NCI-H2029 treated with DMSO at 0.1 percent for 48 hours (cell line): ENCODE data around the gene NINJ2.

Experiments used
- DNase-seq: peaks from one replicate; lab custom pipeline; 2025; lab: John Stamatoyannopoulos, UW

Gene NINJ2

GRCh38 chr12:569091-569676 is 94.1 kb downstream of the NINJ2 start:
- no peak for DNase-seq

- no peak for DNase-seq
These were observed 94.8 kb downstream of the NINJ2 start for GRCh38 chr12:568486-568885.

GRCh38 chr12:565589-566105 is 97.6 kb downstream of the NINJ2 start:
- no peak for DNase-seq

- no peak for DNase-seq
These were observed 98.1 kb downstream of the NINJ2 start for GRCh38 chr12:565161-565560.

GRCh38 chr12:563787-564298 is 99.4 kb downstream of the NINJ2 start:
- DNase-seq = no peak

- no peak for DNase-seq
These were observed 99.9 kb downstream of the NINJ2 start for GRCh38 chr12:563250-563781.

- no peak for DNase-seq
These were observed 100.6 kb downstream of the NINJ2 start for GRCh38 chr12:562634-563033.

- no peak for DNase-seq
These were observed 101.2 kb downstream of the NINJ2 start for GRCh38 chr12:561908-562593.

GRCh38 chr12:561391-561705 is 101.9 kb downstream of the NINJ2 start:
- no peak for DNase-seq

GRCh38 chr12:560691-561390 is 102.4 kb downstream of the NINJ2 start:
- DNase-seq = no peak

GRCh38 chr12:559906-560455 is 103.3 kb downstream of the NINJ2 start:
- DNase-seq = no peak

GRCh38 chr12:559208-559905 is 103.9 kb downstream of the NINJ2 start:
- DNase-seq = no peak

GRCh38 chr12:558580-558979 is 104.7 kb downstream of the NINJ2 start:
- no peak for DNase-seq

- no peak for DNase-seq
These were observed 106.7 kb downstream of the NINJ2 start for GRCh38 chr12:556498-556897.

- no peak for DNase-seq
These were observed 109.3 kb downstream of the NINJ2 start for GRCh38 chr12:554001-554285.

- DNase-seq = no peak
These were observed 109.8 kb downstream of the NINJ2 start for GRCh38 chr12:553216-554000.

- no peak for DNase-seq
These were observed 110.8 kb downstream of the NINJ2 start for GRCh38 chr12:552466-552865.

GRCh38 chr12:550473-551260 is 112.6 kb downstream of the NINJ2 start:
- no peak for DNase-seq

- no peak for DNase-seq
These were observed 113.7 kb downstream of the NINJ2 start for GRCh38 chr12:549476-550082.

GRCh38 chr12:547883-548470 is 115.3 kb downstream of the NINJ2 start:
- no peak for DNase-seq
